ENCODE results near the gene LSM10.

LSM10 gene

GRCh38 chr1:36349839-36350238 lies 47.9 kb downstream of the LSM10 start:
- no peak for DNase-seq

- DNase-seq = no peak
Measured at GRCh38 chr1:36349241-36349671, 48.5 kb downstream of the LSM10 start.

GRCh38 chr1:36346741-36347370 lies 50.9 kb downstream of the LSM10 start:
- DNase-seq = no peak

GRCh38 chr1:36345353-36345752 lies 52.4 kb downstream of the LSM10 start:
- no peak for DNase-seq

GRCh38 chr1:36344395-36344680 lies 53.4 kb downstream of the LSM10 start:
- no peak for DNase-seq

GRCh38 chr1:36343651-36344394 lies 53.9 kb downstream of the LSM10 start:
- DNase-seq = no peak
